ENCODE data around the gene PTPRZ1.

PTPRZ1 gene

GRCh38 chr7:122046402-122046801, 173.4 kb downstream of the PTPRZ1 start:
- FAIRE-seq: no peak
- DNase-seq (ENCODE audit: low spot score): no peak

DNA sequence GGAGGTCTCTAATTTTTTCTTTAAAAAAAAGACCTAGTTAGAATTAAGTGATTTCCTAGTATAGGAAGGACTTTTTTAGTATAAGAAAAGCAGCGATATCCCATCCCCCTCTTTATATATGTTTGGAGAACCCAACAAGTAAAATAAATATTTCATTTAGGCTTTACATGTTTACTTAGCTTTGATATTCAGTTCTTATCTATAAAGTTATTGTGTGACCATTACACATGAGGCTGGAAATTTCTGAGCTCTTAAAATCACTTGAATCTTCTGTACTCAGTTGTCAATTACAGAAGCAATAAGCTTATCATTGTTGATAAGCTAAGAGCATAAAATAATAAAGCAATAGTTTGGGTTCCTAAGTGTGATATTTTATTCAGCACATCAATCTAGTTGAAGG, 181.4 kb downstream of the PTPRZ1 start:
- DNase-seq (ENCODE audit: low spot score) (no peak), FAIRE-seq (no peak)

GRCh38 chr7:122055073-122055472, 182.1 kb downstream of the PTPRZ1 start:
- no peak for DNase-seq (ENCODE audit: low spot score)
- FAIRE-seq: no peak

DNA sequence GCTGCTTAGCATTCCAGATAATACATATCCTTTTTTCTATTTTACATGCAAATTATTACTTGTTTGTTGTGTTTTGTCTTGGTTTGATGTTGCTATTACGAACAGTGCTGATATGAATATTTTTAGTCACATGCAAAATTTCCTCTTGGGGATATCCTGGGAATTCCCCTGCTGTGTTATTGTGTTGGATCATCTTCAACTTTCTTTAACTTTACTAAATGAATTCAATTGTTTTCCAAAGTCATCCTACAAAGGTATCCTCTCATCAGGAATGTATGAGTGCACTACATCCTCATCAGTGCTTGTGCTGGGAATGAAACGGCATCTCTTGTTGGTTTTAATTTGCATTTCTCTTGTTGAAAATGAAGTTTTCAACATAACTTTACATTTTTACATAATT, 184.0 kb downstream of the PTPRZ1 start:
- no peak for DNase-seq (ENCODE audit: low spot score)
- FAIRE-seq: no peak

DNA sequence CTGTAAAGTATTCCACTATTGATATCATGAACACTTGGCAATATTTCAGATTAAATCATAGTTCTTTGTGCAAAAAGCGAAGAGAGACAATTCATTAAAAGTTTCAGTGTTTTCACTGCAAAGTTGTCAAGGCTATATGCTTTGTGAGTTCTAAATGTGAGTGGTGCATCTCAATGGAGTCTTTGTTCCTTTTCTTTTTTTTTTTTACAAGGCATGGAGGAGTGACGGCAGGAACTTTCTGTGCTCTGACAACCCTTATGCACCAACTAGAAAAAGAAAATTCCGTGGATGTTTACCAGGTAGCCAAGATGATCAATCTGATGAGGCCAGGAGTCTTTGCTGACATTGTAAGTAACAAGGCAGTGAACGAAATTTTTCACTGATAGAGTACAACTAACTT, 186.6 kb downstream of the PTPRZ1 start:
- DNase-seq (ENCODE audit: low spot score) (no peak), FAIRE-seq (no peak)

DNA sequence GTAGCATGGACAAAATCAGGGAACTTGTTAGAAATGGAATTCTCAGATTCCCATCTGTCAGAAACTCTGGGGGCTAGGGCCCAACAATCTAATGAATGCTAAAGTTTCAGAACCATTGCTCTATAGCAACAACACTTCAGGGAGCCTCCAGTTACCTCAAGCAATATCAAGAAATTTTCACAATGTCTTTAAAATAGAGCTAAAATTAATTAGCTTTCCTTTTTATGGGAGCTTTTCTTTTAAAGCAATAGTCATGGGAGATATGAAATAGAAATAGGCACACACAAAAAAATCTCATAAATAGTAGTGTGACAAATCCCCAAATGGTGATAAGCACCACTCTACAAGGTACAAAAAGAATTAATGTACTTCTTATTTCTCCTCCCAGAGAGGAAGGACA, 190.2 kb downstream of the PTPRZ1 start:
- DNase-seq (ENCODE audit: low spot score) (no peak), FAIRE-seq (no peak)

GRCh38 chr7:122064971-122065370, 192.0 kb downstream of the PTPRZ1 start:
- DNase-seq (ENCODE audit: low spot score) (no peak), FAIRE-seq (no peak)

DNA sequence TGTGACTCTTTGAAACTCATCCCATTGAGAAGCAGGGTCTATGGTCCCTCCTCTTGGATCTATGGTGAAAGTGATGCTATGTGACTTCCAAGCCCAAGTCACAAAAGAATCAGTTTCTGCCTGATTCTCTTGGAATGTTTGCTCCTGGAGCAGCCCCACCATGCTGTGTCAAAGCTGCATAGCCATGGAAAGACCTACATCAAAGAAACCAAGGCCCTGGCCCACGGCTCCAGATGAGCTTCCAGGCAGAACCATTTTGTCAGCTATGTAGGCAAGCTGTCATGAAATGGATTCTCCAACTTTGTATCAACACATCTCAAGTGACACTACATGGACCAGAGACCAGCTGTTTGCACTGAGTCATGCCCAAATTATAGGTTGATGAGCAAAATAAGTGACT, 194.1 kb downstream of the PTPRZ1 start:
- no peak for DNase-seq (ENCODE audit: low spot score)
- no peak for FAIRE-seq

DNA sequence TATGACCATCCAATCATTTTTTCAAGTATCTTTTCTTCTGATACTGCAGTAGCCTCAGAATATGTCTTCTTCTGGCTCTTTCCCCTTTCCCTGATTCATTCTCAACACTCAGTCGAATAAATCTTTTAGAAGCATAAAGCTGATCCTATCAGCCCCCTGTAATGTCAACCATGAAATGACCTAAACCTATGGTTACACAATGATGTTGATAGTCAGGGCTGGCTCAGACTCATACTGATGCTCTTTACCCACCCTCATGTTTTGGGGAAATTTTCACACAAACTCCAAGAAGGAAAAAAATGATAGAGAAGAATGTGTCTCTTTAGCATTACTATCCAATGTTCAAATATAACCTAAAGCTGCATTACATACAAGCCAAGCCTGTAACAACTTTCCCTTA, 195.1 kb downstream of the PTPRZ1 start:
- no peak for FAIRE-seq
- no peak for DNase-seq (ENCODE audit: low spot score)

- FAIRE-seq (no peak), DNase-seq (ENCODE audit: low spot score) (no peak)
These were observed 196.0 kb downstream of the PTPRZ1 start for GRCh38 chr7:122068999-122069398.

GRCh38 chr7:122070062-122070461, 197.1 kb downstream of the PTPRZ1 start:
- FAIRE-seq (no peak), DNase-seq (ENCODE audit: low spot score) (no peak)

- FAIRE-seq (no peak), DNase-seq (ENCODE audit: low spot score) (no peak)
These were observed 197.9 kb downstream of the PTPRZ1 start for GRCh38 chr7:122070834-122071233.

DNA sequence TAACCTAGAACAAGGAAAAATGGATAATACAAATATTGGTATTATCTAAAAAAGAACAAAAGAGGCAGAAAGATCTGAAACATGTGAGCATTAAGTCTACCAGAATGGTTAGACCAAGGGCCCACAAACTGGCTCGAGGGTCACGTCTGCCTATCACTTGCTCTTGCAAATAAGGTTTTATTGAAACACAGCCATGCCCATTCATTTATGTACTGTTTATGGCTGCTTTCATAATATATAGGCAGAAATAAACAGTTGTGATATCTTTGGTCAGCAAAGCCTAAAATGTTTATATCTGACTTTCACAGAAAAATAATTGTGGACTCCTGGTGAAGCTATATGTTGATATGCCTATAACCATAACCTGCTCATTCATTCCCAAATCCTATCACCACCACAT, 199.3 kb downstream of the PTPRZ1 start:
- DNase-seq (ENCODE audit: low spot score) (no peak), FAIRE-seq (no peak)

GRCh38 chr7:122072924-122073599, 200.1 kb downstream of the PTPRZ1 start:
- DNase-seq (ENCODE audit: low spot score) (no peak), FAIRE-seq (no peak)

GRCh38 chr7:122073635-122074034, 200.7 kb downstream of the PTPRZ1 start:
- DNase-seq (ENCODE audit: low spot score) (no peak), FAIRE-seq (no peak)

- FAIRE-seq (no peak), DNase-seq (ENCODE audit: low spot score) (no peak)
These were observed 209.2 kb downstream of the PTPRZ1 start for GRCh38 chr7:122082160-122082559.

- no peak for FAIRE-seq
- DNase-seq (ENCODE audit: low spot score): no peak
These were observed 209.7 kb downstream of the PTPRZ1 start for GRCh38 chr7:122082670-122083069.

GRCh38 chr7:122092964-122093797, 220.2 kb downstream of the PTPRZ1 start:
- DNase-seq (ENCODE audit: low spot score): peak; percentile 20
- no peak for FAIRE-seq

DNA sequence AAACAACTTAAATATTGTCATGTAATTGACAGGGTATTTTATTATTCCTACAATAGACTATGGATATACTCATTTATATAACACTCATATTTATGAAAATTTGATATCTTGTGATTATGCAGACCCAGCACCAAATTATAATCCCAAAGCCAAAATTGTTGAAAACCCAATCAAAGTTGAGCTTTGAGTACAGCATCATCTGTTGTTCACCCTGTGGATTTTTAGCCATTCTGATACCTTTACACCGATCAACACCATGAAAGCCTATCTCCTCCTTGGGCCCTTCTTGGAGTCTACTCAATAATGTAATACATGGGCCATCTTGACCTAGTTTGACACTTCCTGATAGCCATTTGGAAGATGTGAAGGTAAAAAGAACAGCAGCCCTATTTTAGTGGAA, 221.6 kb downstream of the PTPRZ1 start:
- DNase-seq (ENCODE audit: low spot score): no peak
- FAIRE-seq: no peak

- FAIRE-seq (no peak), DNase-seq (ENCODE audit: low spot score) (no peak)
These were observed 222.7 kb downstream of the PTPRZ1 start for GRCh38 chr7:122095642-122096041.

GRCh38 chr7:122100021-122100420, 227.1 kb downstream of the PTPRZ1 start:
- no peak for DNase-seq (ENCODE audit: low spot score)
- no peak for FAIRE-seq

DNA sequence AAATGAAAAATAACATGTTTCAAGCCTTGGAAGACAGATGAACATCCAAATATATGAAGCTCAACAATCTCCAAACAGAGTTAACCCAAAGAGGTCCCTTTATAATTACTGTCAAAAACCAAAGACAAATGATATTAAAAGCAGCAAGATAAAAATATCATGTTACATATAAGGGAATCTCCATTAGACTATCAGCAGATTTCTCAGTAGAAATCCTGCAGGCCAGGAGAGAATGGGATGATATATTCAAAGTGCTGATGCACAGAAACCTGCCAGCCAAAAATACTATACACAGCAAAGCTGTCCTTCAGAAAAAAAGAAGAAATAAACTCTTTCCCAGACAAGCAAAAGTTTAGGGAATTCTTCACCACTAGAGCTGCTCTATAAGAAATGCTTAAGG, 230.1 kb downstream of the PTPRZ1 start:
- FAIRE-seq (no peak), DNase-seq (ENCODE audit: low spot score) (no peak)

Data from urothelium cell line (cell line).